ENCODE measurements around the gene HNRNPLL.
A peak's percentile ranks its signal among the peaks of the same experiment; 100 is the strongest.

Gene HNRNPLL

DNA sequence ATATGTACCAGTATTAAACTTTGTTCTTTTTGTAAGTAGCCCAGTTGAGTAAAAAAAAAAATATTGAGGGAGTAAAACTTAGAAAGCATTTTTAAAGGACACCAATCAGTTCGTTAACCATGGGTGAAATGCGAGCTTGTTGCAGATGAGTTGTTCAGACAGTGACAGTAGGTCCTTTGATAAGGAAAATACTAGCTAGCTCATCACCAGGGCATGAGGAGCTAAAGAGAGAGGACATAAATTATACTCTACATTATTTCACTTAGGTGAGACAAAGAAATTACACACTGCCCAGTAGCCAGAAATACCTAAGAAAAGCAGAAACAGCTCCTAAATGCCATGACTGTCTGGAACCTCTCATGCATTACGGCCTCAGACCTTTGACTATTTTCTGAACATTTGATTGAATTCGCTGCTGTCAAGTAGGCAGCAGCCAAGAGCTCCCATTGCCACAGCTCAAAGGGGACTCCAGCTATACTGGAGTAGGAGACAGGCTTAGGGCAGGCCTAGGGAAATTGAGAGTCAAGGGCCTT, 2.6 kb upstream of the HNRNPLL start:
- TF ChIP-seq, protein P1, sequence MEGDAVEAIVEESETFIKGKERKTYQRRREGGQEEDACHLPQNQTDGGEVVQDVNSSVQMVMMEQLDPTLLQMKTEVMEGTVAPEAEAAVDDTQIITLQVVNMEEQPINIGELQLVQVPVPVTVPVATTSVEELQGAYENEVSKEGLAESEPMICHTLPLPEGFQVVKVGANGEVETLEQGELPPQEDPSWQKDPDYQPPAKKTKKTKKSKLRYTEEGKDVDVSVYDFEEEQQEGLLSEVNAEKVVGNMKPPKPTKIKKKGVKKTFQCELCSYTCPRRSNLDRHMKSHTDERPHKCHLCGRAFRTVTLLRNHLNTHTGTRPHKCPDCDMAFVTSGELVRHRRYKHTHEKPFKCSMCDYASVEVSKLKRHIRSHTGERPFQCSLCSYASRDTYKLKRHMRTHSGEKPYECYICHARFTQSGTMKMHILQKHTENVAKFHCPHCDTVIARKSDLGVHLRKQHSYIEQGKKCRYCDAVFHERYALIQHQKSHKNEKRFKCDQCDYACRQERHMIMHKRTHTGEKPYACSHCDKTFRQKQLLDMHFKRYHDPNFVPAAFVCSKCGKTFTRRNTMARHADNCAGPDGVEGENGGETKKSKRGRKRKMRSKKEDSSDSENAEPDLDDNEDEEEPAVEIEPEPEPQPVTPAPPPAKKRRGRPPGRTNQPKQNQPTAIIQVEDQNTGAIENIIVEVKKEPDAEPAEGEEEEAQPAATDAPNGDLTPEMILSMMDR (conservative IDR thresholded peaks at IDR 0.05; ENCODE audit: low read length) = no peak
- no peak for DNase-seq (ENCODE audit: low read depth)
- no peak overlapping the region for H3K4me3 ChIP-seq (ENCODE audit: low read length)

DNA sequence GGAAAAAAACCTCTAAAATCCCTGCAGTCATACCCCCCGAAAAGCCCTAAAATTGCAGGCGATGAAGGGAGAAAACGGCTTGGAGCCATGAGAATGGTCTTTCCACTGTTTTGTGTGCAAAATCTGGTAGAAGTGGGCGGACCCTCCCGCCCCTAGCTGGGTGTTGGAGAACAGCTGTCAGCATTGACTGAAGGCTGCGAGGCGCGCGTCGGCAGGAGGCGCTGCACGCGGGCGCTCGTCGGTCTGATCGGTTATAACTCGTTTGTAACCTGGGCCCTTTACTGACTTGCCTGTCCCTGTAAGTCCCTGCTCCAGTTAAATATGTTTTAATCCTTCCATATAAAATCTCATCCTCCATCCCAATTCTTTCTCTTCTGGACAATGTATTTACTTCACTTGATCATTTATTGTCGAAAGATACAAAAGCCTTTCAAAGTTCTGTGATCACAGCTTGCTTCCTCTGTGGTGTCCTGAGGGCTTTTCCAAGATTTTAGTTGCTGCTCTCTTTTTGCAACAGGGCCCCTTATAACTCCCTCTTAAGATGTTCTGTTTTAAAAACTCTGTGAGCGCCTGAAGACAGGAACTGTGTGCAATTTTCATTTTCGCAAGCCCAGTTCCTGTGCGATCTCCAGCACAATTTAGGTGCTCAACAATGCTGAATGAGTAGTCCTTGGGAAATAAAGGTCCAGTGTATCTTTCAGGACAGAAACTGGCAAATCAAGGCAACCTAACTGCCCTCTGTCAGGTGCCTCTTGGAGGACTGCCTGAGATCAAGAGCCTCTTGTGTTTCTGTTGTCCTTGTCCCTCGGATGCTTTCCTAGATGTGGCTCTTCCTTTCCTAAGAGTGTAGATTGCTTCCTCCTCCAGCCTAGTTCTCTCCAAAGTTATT, 918 bp upstream of the HNRNPLL start:
- H3K4me3 ChIP-seq (ENCODE audit: low read length) = peak overlapping the region; percentile 76
- peak; percentile 75 for DNase-seq (ENCODE audit: low read depth)
- TF ChIP-seq, protein P1 (conservative IDR thresholded peaks at IDR 0.05; ENCODE audit: low read length) = peak; percentile 89

DNA sequence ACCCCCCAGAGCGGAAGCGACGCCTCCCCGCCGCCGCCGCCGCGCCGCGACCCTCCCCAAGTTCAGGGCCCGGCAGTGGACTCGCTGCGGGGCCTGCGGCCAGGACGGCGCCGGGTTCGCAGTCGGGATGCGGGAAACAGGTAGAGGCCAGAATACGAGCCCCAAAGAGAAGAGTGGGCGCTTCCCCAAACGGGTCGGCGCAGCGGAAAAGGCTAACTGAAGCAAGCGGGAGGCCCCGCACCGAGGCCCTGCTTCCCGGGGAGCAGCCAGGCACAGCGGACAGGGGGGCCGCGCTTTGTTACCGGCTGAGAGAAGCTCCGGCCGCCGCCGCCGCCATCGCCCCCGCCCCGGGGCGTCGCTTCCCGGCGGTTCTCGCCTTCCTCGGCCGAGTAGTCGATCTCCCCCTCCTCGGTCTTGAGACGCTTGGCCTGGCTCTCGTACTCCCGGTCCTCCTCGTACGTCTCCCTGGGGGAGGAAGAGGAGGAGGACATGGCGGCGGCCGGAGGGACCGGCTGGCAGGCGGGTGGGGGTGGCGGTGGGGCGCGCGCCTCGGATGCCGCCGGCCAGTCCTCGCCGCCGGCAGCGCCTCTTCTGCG, 494 bp downstream of the HNRNPLL start:
- DNase-seq (ENCODE audit: low read depth) = peak; percentile 11
- TF ChIP-seq, protein P1 (conservative IDR thresholded peaks at IDR 0.05; ENCODE audit: low read length) = no peak
- H3K4me3 ChIP-seq (ENCODE audit: low read length) = peak overlapping the region; percentile 80

DNA sequence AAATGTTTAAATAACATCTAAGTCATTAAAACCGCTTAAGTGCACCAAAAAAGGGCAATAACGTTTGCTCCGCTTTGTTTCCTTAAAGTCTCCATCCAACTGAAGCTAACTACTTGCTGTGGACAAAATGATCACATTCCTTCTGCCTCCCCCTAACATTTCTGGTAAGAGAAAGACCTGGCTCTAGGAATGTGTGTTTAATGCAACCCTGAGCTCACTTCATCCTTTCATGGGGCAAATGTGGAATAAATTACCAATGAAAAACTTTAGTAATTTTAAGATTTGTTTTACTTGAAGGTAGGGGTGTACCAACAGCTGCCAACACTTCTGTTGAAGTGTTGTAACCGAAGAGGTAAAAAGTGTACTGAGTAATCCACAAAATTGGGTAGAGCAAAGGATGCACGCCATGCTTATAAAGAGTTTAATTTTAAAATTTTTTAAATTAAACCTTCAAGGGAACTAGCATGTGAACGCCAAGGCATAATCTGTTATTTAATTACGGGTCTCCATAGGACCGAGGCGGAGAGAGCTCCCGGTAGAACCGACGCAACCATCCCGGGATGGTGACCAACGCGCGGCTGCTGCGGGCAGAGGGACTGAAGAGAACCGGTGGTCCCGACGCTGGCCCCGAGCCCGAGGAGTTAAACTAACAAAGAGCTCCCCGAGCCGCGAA, 1.1 kb downstream of the HNRNPLL start:
- peak; percentile 30 for DNase-seq (ENCODE audit: low read depth)
- TF ChIP-seq, protein P1 (conservative IDR thresholded peaks at IDR 0.05; ENCODE audit: low read length) = no peak
- H3K4me3 ChIP-seq (ENCODE audit: low read length) = peak overlapping the region; percentile 80

DNA sequence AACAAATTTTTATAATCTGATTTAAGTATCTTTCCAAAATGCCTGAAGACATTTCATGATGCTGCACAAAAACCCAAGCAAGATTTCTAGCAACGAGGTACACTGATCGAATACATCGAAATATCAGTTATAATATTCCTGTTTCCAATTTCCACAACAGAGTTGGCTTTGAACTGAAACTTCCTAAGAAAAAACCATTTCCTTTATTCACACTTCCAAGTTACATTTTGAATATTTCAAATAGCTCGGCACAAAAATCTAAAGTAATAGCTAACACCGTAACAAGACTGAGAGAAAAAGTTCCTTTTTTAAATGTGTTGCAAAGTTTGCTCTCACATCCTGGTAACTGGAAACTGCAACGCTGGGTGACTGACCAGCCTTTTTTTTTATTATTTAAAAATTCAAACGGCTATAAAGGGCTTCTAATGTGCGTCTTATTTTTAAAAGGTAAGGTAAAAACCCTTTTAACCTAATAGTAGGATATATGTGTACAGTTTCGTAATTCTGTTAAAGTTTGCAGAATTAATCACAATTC, 1.7 kb downstream of the HNRNPLL start:
- TF ChIP-seq, protein P1 (conservative IDR thresholded peaks at IDR 0.05; ENCODE audit: low read length) = no peak
- DNase-seq (ENCODE audit: low read depth) = peak; percentile 3
- peak overlapping the region; percentile 80 for H3K4me3 ChIP-seq (ENCODE audit: low read length)

DNA sequence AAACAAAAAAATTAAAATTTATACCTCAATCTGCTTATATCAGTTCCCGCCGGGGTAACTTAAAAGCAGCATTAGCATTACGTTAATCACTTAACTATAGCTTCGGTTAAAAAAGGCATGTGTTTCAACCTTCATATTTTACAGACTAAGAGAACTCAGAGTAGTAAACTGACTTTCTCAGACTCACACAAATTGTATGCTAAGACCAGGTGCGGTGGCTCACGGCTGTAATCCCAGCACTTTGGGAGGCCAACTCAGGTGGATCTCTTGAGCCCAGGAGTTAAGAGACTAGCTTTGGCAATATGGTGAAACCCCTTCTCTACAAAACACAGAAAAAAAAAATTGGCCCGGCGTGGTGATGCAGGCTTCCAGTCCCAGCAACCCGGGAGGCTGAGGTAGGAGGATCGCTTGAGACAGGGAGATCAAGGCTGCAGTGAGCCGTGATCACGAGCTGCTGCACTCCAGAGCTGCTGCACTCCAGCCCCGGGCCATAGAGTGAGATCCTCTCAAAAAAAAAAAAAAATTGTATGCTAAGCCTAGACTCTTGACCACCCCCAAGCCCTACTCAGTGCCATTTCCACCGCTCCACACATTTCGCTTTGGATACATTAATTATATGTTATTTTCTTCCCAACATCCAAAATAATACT, 2.4 kb downstream of the HNRNPLL start:
- TF ChIP-seq, protein P1 (conservative IDR thresholded peaks at IDR 0.05; ENCODE audit: low read length) = no peak
- DNase-seq (ENCODE audit: low read depth) = peak; percentile 8
- peak overlapping the region; percentile 80 for H3K4me3 ChIP-seq (ENCODE audit: low read length)

All from AG10803 (cell line).